Measurements from ENCODE around the gene PELO.
"Not testable (repeated sequence)": the region's sequence is repeated elsewhere in the genome, so short reads cannot be mapped to it uniquely, and the experiment has no call there.

The PELO gene, protein sequence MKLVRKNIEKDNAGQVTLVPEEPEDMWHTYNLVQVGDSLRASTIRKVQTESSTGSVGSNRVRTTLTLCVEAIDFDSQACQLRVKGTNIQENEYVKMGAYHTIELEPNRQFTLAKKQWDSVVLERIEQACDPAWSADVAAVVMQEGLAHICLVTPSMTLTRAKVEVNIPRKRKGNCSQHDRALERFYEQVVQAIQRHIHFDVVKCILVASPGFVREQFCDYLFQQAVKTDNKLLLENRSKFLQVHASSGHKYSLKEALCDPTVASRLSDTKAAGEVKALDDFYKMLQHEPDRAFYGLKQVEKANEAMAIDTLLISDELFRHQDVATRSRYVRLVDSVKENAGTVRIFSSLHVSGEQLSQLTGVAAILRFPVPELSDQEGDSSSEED

DNA sequence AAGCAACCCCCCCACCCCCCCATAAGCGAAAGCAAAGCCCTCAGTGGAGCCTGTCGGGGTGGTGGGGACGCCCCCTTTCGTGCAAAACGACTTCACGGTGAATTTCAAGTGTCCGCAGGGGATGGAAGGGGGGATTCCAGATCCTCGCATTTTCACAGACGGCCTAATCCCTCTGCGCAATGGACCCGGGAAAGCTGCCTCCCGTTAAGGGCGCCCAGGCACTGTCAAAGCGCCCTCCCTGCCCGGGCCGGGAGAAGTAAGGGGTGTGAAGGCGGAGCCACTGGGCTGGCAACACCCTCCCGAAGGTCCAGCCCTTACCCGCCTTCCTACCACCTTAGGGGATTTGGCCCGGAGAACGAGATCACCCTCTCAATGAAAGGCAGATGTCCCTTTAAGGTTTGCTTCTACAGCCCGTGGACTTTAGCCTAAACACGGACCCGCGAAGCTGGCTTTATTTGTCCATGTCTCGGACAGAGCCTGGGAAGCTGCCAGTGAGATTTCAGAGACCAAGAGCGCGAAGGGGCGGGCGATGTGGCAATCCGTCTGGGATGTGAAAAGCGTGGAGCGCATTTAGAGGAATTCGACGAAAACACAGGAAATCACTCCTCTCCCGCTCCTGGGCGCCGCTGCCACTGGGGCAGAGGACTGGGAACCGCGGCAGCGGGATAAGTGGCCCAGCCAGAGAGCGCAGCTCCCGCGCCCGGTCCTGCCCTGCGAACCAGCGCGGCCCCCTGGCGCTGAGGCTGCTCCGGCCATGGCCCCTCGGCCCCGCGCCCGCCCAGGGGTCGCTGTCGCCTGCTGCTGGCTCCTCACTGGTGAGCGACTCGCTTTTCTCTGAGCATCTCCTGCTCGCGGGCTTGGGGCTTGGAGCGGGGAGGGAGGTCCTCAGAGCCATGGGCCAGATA lies at the start of gene PELO, which contains the start of gene ITGA1:
Gene PELO (plus strand): TSS at position 317 of the 905 bp plus-strand sequence. CDS start 12,479 bp downstream, outside the sequence.
Gene ITGA1 (plus strand): TSS at position 317 of the 905 bp plus-strand sequence. CDS start 438 bp downstream, at position 755.
- peak; percentile 23 to 61 for DNase-seq

DNA sequence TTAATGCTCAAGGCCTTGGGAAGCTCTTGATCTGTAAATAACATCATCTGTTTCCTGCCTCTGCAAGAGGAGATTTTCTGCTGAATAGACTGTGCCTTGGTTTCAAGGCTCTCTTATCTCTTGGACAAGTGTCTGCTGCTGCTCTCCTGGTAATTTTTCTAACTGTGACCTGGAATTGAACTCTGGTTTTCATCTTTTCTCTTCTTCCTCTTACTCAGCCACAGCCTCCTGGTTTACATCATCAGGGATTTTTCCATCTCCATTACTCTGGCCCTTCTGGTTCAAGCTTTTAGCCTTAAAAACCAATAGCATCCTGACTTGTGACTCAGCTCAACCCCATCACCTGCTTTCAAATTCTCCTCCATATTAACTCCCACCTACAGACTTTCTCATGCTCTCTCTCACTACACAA lies 49.6 kb upstream of the PELO start:
- no peak for DNase-seq

DNA sequence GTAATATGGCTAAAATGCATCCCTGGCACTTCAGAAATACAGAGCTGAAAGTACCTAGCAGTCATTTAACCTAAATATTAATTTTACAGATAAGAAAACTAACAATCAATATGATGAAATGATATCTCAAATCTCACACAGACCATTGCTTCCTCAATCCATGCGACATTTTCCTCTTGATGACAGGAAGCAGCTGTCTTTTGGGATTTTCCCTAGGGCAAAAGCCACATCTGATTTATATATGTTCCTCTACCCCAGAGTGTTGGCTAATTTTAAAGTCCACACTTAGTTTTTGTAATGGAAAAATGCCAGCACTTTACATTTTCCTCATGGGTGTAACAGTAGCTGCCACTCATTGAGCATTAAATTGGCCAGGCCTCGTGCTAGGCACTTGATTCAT lies 47.7 kb upstream of the PELO start:
- no peak for DNase-seq

DNA sequence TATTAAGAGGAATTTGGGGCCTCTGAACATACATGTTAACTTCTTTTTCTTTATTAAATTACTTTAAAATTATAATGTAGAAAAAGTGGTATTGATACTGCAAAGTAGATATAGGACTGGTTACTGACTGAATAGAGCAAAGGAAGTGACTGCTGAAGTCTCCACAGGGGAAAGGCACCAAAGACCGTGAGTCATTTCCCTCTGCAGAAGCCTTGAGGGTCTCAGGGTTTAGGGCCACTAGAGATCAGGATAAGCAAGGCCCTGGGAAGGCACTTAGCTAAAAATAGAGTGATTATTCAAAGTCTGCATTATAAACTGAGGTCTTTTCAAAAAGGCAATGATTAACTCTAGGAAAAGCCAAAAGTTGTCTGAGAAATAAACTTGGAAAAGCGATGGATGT lies 44.7 kb upstream of the PELO start:
- no peak for DNase-seq

DNA sequence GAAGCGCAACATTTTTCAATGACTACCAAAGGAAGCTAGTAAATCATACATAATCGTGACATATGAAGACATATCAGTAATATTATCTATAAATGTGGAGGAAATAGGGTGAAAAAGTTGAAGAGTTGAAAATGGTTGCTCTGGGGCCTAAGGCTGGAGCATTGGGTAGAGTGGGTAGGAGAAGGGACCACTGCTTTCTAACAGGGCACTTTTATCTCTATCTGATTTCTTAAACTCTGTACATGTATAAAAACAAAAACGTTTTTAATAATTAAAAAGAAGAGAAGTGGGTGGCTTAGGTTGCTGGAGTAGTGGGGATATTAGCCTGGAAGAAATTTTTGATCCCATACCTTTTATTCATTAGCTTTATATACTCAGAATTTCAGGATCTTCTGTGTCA lies 44.2 kb upstream of the PELO start:
- no peak for DNase-seq

DNA sequence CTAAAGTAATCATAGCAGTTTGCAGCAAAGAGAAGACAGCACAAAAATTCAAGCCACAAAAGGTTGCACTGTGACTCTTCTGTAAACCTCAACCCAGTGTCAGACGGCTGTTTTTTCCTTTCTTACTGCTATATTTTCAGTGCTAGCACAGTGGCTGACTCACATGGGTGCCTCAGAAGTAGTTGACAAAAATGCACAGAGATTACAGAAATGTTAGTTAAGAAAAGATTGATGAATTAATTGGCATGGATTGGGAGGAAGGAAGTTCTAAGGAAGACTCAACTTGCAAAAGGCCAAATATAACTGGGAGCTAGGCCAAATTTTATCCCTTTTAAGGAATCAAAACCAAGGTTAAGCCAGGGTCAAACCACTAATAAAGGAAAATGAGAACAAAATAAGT lies 43.7 kb upstream of the PELO start:
- DNase-seq: peak; percentile 1 to 49

DNA sequence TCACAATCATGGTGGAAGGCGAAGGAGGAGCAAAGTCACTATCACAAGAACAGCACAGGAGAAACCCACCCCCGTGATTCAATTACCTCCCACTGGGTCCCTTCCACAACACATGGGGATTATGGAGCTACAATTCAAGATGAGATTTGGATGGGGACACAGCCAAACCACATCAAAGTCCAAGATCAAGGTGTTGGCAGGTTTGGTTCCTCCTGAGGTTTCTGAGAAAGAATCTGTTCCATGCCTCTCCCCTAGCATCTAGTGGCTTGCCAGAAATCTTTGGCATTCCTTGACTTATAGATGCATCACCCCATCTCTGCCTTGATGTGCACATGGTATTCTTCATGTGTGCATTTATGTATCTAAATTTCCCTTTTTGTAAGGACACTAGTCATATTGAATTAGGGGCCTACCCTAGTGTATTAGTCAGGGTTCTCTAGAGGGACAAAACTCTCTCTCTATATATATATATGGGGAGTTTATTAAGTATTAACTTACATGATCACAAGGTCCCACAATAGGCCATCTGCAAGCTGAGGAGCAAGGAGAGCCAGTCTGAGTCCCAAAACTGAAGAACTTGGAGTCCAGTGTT lies 42.8 kb upstream of the PELO start:
- DNase-seq: not testable (repeated sequence)

DNA sequence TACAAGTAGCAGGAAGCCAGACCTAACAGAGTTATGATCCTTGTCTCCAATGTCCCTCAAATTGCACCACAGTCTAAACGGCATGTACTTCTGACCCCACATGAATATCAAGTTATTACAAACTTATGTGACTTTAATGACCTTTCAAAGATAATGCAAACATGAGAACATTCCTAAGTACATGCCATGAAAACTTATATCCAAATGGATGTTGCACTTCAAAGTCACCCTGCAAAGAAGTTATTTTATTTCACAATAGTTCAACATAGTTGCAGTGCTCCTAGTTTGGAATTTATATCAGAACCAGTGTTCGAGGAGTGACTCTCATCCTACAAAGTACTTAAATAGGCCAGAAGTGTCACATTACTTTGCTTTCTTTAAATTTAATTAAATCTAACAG lies 41.2 kb upstream of the PELO start:
- no peak for DNase-seq

DNA sequence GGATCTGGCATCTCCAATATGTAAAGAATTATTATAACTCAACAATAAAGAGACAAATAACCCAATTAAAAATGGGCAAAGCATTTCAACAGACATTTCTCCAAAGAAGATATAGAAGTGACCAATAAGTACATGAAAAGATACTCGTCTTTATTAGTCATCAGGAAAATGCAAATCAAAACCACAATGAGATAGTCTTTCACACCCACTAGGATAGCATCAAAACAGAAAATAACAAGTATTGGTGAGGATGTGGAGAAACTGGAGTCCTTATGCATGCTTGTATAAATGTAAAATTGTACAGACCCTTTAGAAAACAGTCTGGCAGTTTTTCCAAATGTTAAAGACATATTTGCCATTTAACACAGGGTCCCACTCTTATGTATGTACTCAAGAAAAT lies 39.1 kb upstream of the PELO start:
- no peak for DNase-seq

DNA sequence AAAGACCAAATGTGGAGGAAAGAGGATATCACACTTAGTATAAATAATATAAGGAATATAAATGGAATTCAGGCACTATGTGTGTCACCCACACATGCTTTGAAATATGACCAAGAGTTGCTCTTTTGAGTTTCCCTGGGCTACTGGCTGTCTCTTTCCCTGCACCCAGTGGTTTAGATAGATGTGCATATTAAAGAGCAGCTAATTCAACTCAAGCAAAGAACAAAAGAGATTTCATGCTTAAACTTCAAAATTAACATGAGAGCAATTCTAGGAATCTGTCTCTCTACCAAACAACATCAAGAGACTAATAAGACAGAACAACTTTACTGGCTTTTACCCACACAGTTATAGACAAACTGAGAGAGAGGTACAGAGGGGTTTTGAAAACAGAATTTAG lies 38.0 kb upstream of the PELO start:
- no peak for DNase-seq

DNA sequence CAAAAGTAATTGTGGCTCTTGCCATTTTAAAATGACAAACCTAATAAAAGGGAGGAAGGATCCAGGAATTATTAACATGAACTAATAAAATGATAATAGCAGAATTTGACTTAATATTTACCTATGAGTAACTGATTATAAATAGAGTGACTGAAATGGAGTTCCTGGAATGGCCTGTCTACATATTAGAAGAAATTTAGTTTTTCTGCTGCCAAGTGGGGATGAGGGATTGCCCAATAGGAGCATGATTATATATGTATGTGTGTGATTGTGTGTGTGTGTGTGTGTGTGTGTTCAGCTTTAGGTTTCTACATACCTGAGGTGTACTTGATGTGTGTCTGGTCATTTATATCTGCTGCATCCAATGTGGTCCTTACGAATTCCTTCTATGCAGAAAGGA lies 36.6 kb upstream of the PELO start:
- no peak for DNase-seq

DNA sequence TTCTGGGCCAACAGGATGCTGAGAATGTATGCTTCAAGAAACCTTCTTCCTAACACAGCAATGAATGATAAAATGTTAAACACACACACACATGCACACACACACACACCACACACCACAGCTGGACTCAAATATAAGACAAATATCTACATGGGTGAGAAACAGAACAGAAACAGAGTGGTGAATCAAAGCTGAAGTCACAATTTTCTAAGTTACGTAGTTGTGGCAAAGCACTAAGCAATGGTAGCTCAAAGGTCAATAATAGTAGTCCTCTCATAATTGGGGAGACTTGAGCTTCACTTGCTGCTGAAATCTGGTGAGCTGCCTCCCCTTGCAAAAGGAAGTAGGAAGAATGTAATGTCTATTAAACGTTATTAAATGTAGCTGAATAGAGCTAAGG lies 33.7 kb upstream of the PELO start:
- no peak for DNase-seq

DNA sequence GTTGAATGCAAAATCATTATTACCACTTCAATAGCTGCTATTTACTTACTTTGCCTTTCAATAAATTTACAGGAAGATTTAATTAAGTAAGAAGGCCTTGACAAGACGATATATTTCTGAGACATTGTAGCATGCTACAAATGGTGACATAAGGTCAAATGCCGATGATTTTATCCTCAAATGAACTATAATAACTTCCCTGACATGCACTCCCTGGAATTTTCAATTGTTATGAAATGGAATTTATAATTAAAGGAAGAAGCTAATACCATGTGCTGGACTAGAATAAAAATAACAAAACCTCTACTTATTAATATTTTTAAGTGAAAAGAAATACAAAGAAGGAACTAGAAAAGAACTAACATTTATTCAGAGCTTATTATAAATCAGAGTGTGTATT lies 30.2 kb upstream of the PELO start:
- DNase-seq: no peak

DNA sequence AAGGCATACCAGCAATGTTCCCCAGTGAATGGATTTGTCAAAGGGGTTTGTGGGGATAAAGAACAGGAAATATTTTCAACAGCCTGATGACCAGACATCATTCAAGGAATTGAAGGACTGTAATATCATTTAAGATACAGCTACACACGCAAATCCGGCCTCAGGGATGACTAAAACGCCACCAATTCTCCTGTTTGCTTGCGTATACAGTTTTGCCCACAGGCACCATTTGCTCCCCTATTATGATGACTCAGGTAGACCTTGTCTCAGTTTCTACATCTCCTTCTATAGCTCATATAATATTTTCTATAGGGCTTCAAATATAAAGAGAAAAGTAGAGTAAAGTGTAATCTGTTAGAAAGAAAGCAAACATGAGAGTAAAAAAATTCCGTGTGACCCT lies 29.7 kb upstream of the PELO start:
- DNase-seq: no peak

DNA sequence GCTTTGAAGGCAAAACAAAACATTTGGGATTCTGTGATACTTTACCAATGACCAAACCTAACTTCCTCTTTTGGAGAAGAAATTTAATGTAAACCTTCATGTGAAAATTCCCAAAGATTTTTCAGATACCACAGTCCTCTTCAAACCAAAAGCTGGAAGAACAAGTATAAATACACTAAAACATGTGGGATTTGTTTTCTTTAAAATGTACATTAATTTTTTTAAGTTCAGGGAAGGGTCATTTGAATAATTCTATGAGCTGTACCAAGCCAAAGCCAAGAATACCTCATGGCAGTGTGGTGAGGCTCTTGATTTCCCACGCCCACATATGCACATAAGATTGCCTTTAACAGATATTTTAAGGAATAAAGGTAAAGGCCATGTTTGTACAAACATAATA lies 28.4 kb upstream of the PELO start:
- DNase-seq: no peak

DNA sequence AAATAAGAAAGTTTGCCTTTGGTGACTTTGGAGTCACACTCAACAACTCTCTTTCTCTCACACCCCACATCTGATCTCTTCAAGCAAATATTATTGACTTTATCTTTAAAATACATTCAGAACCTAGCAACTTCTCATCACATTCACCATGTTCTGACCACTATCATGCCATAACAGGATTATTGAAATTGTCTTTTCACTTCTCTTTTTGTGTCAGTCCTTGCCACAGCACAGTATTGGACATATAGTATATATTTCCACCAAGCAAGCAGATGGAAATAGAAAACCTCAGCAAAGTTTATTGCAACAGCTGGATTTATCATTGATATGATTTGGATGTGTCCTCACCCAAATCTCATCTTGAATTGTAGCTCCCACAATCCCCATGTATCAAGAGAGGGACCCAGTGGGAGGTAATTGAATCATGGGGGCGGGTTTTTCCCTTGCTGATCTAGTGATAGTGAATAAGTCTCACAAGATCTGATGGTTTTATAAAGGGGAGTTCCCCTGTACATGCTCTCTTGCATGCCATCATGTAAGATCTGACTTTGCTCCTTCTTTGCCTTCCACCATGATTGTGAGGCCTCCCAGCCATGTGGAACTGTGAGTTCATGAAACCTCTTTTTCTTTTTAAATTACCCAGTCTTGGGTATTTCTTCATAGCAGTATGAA lies 26.9 kb upstream of the PELO start:
- DNase-seq: no peak

DNA sequence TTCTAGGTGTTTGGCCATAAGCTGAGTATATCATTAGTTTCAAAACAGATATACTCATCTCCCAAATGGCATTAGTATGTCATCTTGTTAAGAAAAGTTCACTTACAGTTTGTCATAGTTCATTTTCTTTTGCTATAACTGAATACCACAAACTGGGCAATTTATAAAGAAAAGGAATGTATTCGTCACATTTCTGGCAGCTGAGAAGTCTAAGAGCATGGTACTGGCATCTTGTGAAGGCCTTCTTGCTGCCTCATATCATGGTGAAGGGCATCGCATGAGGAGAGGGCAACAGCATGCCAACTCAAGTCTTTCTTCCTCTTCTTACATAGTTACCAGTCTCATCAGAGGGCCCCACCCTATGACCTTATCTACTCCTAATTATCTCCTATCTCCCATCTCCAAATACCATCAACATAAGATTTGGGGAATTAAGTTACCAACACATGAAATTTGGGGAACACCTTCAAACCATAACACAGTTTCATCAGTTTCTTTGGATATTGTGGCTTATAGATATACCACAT lies 20.4 kb upstream of the PELO start:
- DNase-seq: no peak

DNA sequence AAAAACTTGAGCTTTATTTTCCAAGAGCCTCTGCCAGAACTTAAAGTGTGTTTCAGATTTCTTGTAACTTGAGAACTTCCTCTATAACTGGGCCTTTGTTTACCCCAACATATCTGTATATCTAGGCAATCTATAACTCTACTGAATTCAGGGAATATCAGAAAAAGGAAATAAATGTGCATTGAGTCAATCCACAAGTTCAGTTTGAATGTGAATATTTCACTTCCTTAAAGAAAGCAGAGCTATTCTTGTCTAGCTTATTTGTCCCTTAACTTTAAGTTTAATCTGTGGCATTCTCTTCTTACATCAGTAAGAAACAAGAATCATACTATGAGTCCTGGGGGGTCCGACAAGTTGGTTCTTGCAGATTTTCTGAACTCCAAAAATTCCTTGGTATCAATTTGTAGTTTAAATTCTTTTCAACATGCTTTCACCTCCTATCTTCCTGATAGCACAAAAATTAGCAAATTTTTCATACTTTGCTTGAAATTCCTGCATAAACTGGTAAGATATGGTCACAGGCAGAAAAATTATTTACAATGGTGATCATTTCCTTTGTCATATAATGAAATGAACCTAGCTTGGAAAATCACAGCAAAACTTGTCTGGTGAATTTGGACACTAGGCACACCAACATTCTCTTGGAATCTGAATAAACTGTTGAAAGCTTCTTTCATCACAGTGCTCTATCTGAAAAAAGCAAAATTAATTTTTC lies 19.8 kb upstream of the PELO start:
- no peak for DNase-seq

DNA sequence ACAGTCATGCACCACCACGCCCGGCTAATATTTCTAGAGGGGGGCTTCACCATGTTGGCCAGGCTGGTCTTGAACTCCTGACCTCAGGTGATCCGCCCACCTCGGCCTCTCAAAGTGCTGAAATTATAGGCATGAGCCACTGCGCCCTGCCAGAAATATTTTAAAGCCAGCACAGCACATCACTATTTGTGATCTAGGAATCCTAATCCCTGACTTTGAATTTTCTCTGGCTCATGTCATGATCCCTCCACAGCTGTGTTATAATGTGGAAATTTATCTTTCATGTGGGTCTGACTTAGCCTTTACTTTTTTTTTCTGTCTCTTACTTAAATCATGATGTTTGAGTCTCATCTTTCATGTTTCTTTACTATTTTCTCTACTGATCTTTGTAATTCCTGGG lies 18.7 kb upstream of the PELO start:
- no peak for DNase-seq

DNA sequence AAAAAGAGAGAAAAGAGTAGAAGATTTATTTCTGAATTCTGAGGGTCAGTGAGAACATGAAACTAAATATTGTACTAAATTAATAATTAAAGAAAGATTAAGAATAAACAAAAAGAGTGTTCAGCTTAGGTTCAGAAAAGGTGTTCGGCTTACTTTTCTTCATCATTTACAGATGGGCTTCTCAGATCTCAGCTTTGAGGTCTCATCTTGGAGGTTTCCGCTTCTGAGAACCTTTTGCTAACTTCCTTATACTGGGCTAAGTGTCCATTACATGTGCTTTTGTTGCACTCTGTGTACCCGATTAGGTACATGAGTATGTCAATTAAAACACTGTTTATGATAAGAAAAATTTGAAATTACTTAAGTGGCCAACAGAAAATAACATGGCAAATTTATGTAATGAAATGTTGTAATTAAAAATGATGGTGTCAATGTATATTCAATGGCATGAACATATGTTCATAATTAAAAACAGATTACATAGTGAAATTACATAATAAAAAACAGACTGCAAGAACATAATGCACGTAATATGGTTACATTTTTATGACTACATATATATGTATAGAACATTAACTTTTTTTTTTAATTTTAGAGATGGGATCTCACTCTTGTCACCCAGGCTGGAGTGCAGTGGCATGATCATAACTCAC lies 17.3 kb upstream of the PELO start:
- no peak for DNase-seq

DNA sequence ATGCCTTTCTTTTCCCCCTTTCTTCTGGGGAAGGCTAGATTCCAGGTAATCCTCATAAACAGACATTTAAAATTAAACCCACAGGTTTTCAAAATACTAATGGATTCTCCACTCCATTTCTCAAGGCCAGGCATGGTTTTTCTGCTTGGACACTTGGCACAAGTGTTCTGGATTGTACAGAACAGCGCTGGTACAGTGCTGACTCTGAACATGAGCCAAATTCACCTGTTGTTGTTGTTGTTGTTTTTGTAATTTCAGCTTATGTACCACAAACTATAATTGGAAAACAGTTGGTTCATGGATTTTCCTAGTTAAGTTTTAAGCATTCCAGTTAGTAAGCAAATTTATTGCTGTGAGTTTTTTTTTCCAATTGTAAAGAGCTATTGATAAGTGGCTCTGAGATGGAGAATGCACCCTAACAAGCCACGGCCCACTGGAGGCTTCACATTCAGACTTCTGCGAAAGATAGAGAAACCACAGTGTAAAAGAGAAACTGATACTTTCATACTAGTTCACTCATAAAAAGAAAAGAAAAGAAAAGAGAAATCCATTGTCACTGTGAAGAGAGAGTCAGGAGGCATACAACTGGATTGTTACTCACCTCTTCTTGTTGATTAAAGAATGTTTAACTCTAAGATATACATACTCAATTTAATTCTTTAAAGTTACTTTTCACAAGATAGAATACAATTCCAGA lies 16.2 kb upstream of the PELO start:
- peak in 1 of 2 donors; percentile 55 for DNase-seq
